ENCODE results near the gene ATXN10. TPM values are rescaled to one million over a fixed set of nuclear protein-coding genes. Genes with fewer than 3 reads are reported as not detected.
"Not testable (repeated sequence)": the region's sequence is repeated elsewhere in the genome, so short reads cannot be mapped to it uniquely, and the experiment has no call there.

ATXN10 gene
- total RNA-seq, 3 donors from 2014 or later, result 59.9 to 136 (median 66.8) TPM

GRCh38 chr22:45790401-45790800, 118.8 kb downstream of the ATXN10 start:
- peaks cover 13% of the 10 kb centered on the region for H3K9me3 ChIP-seq
- DNase-seq (no peak), ATAC-seq (no peak)
- intact Hi-C loops (cut with DNase I, micrococcal nuclease), result no loop called here
- H3K4me3 ChIP-seq, result no peak overlapping the region
- no peak for TF ChIP-seq CTCF (IDR thresholded peaks at IDR 0.05)
- H3K4me1 ChIP-seq (ENCODE audit: low read depth), result no peaks in the 10 kb centered on the region
- H3K36me3 ChIP-seq (ENCODE audit: low read depth), result no peaks in the 10 kb centered on the region

GRCh38 chr22:45793161-45793560, 121.5 kb downstream of the ATXN10 start:
- no peaks in the 10 kb centered on the region for H3K36me3 ChIP-seq (ENCODE audit: low read depth)
- no peak for TF ChIP-seq CTCF (IDR thresholded peaks at IDR 0.05)
- no peak for DNase-seq
- intact Hi-C loops (cut with DNase I, micrococcal nuclease), result no loop called here
- no peak overlapping the region for H3K4me3 ChIP-seq
- no peak for ATAC-seq
- H3K9me3 ChIP-seq, result peaks cover 33% of the 10 kb centered on the region
- no peaks in the 10 kb centered on the region for H3K4me1 ChIP-seq (ENCODE audit: low read depth)

- H3K36me3 ChIP-seq (ENCODE audit: low read depth), result no peaks in the 10 kb centered on the region
- DNase-seq (no peak), ATAC-seq (no peak)
- H3K9me3 ChIP-seq, result peaks cover 33% of the 10 kb centered on the region
- no peak overlapping the region for H3K4me3 ChIP-seq
- no peaks in the 10 kb centered on the region for H3K4me1 ChIP-seq (ENCODE audit: low read depth)
- no peak for TF ChIP-seq CTCF (IDR thresholded peaks at IDR 0.05)
- intact Hi-C loops (cut with DNase I, micrococcal nuclease), result no loop called here
Observed at GRCh38 chr22:45793892-45794291, 122.3 kb downstream of the ATXN10 start.

GRCh38 chr22:45796009-45796408, 124.4 kb downstream of the ATXN10 start:
- ATAC-seq; H3K4me3 ChIP-seq; H3K4me1 ChIP-seq (ENCODE audit: low read depth); H3K36me3 ChIP-seq (ENCODE audit: low read depth); intact Hi-C loops (cut with DNase I, micrococcal nuclease); DNase-seq: not testable (repeated sequence)
- H3K9me3 ChIP-seq, result peaks cover 33% of the 10 kb centered on the region

- H3K4me3 ChIP-seq, result no peak overlapping the region
- H3K36me3 ChIP-seq (ENCODE audit: low read depth), result no peaks in the 10 kb centered on the region
- no peaks in the 10 kb centered on the region for H3K4me1 ChIP-seq (ENCODE audit: low read depth)
- no peak for TF ChIP-seq CTCF (IDR thresholded peaks at IDR 0.05)
- DNase-seq (no peak), ATAC-seq (no peak)
- peaks cover 29% of the 10 kb centered on the region for H3K9me3 ChIP-seq
- intact Hi-C loops (cut with DNase I, micrococcal nuclease), result no loop called here
Observed at GRCh38 chr22:45799291-45799690, 127.7 kb downstream of the ATXN10 start.

GRCh38 chr22:45802054-45802453, 130.4 kb downstream of the ATXN10 start:
- DNase-seq (no peak), ATAC-seq (no peak)
- H3K36me3 ChIP-seq (ENCODE audit: low read depth), result no peaks in the 10 kb centered on the region
- peaks cover 4% of the 10 kb centered on the region for H3K9me3 ChIP-seq
- TF ChIP-seq CTCF (IDR thresholded peaks at IDR 0.05), result no peak
- intact Hi-C loops (cut with DNase I, micrococcal nuclease), result no loop called here
- H3K4me3 ChIP-seq, result no peak overlapping the region
- no peaks in the 10 kb centered on the region for H3K4me1 ChIP-seq (ENCODE audit: low read depth)
